Stimulated activated naive B cell treated with anti-CD40 and anti-IgM and Interleukin-4, amounts not matched to agents 10 μg/mL and 1 μg/mL and 100 μg/mL, for 72 hours (primary cell): Measurements from ENCODE around the gene ICAM5.

ENCODE experiments used
- ATAC-seq, 2 donors: fragments of 150-1000 bp; cut with Tn5 transposase; replicated peaks; 2 replicates each; pipeline ENCODE4 v1.10.0; 2021; ENCODE audit warnings: moderate library complexity in 1 of 2
- DNase-seq: peaks from one replicate; pipeline ENCODE4 v3.0.0; 2021
- H3K27ac Mint-ChIP-seq: one replicate; pipeline ENCODE4 v1.8.0; 2022; ENCODE audit warnings: mild to moderate bottlenecking, mixed read lengths
- H3K27me3 Mint-ChIP-seq, 2 donors: one replicate each; pipeline ENCODE4 v1.8.0; 2022; ENCODE audit warnings: mixed read lengths in 2 of 2
- H3K36me3 Mint-ChIP-seq, 2 donors: one replicate each; pipeline ENCODE4 v1.8.0; 2022; ENCODE audit warnings: mixed read lengths in 2 of 2, mild to moderate bottlenecking in 1 of 2
- H3K4me1 Mint-ChIP-seq, 2 donors: one replicate each; pipeline ENCODE4 v1.8.0; 2022; ENCODE audit warnings: mixed read lengths in 2 of 2, mild to moderate bottlenecking in 1 of 2
- H3K4me3 Mint-ChIP-seq, 2 donors: one replicate each; pipeline ENCODE4 v1.8.0; 2022; ENCODE audit warnings: mild to moderate bottlenecking in 2 of 2, mixed read lengths in 2 of 2, moderate library complexity in 1 of 2
- H3K9me3 Mint-ChIP-seq, 2 donors: one replicate each; pipeline ENCODE4 v1.8.0; 2022; ENCODE audit warnings: mixed read lengths in 2 of 2, mild to moderate bottlenecking in 1 of 2

Gene ICAM5

DNA sequence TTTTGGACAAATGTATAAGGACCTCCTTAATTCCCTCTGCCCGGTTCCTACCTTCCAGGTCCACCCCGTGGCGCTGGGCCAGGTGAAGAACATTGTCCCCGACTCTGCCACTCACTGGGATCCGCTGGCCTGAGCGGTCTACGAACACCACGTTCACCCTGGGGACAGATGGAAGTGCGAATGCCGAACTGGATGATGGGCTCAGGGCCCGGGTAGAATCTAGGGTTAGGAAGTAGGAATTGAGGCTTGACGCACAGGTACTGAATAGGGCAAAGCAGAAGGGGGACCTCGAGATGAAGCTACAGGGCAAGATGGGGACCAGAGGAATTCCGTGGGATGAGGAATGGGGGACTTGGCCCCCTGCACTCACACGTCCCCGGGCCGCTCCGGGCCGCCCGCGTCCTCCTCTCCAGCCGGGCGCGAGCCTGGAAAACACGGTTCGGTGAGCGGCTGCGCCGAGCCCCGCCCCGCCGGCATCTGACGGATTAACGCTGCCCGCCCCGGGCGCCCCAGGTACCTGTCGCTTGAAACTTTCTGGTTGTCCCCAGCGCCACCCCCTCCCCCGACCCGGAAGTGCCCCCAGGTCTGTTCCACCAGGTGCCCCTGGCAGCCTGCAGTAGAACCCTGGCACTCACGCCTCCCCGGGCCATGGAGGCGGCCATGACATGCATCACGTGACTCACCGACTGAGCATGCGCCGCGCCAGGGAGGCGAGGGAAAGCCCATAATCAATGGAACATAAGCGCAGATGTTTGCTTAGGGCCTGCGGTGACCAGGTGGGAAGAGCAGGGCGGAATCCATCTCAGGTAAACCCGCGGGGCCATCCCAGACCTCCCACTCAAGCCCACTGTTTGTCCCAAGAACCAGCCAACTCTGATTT is 25.8 kb downstream of the ICAM5 start, which contains the start of gene FDX2:
FDX2 (minus strand) TSS at position 681 of the 880 bp plus-strand sequence; CDS start at position 662, 19 bp downstream.
- H3K27ac Mint-ChIP-seq = peak within 1 kb of the TSS; percentile 93
- H3K4me1 Mint-ChIP-seq = peaks cover 19 to 30% of the 10 kb centered on the region in 2 donors
- H3K9me3 Mint-ChIP-seq = no peaks in the 10 kb centered on the region
- DNase-seq (peak; percentile 84), ATAC-seq (peak; percentile 88 to 93)
- H3K4me3 Mint-ChIP-seq = peak within 1 kb of the TSS; percentile 93 to 95
- H3K27me3 Mint-ChIP-seq = no peaks in the 10 kb centered on the region
- peaks cover 28 to 42% of the 10 kb centered on the region in 2 donors for H3K36me3 Mint-ChIP-seq

DNA sequence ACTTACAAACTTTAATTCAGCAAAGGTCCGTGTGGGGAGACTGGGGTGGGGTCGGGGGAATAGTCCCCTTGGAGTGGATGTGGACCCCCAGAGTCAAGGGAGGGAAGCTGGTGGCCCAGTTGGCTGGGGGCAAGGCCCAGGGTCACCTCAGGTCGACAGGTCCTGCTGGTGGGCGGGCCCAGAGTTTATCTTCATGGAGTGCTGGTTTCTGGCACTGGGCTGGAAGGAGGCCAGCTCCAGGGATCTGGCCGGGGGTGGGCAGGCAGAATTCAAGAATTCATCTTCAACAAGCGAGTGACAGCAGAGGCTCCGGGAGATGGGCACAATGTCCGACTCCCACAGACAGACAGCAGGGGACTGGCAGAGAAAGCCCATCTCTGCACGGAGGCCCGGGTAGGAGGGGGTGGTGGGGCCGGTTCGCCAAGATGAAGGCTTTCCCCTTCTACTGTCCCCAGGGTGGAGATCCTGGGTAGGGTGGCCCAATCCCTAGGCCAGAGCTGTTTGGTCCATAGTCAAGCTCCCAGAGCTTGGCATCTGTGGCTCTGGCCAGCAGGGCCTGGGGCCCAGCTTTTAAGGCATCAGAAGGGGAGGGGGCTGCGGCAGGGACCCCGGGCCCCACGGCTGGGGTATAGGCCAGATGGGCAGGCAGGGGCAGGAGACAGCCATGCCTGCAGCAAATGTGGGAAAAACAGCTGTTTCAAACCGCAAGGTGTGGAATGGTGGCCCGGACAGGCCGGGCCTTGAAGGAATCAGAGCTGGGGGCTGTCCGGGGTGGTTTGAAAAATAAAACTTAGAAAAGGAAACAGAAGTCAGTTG is 26.7 kb downstream of the ICAM5 start:
- no peaks in the 10 kb centered on the region for H3K27me3 Mint-ChIP-seq
- H3K4me3 Mint-ChIP-seq = peak overlapping the region; percentile 93 to 95
- H3K9me3 Mint-ChIP-seq = no peaks in the 10 kb centered on the region
- H3K4me1 Mint-ChIP-seq = peaks cover 19 to 30% of the 10 kb centered on the region in 2 donors
- peak overlapping the region; percentile 93 for H3K27ac Mint-ChIP-seq
- DNase-seq (no peak), ATAC-seq (peak; percentile 3 to 6)
- peaks cover 28 to 38% of the 10 kb centered on the region in 2 donors for H3K36me3 Mint-ChIP-seq

DNA sequence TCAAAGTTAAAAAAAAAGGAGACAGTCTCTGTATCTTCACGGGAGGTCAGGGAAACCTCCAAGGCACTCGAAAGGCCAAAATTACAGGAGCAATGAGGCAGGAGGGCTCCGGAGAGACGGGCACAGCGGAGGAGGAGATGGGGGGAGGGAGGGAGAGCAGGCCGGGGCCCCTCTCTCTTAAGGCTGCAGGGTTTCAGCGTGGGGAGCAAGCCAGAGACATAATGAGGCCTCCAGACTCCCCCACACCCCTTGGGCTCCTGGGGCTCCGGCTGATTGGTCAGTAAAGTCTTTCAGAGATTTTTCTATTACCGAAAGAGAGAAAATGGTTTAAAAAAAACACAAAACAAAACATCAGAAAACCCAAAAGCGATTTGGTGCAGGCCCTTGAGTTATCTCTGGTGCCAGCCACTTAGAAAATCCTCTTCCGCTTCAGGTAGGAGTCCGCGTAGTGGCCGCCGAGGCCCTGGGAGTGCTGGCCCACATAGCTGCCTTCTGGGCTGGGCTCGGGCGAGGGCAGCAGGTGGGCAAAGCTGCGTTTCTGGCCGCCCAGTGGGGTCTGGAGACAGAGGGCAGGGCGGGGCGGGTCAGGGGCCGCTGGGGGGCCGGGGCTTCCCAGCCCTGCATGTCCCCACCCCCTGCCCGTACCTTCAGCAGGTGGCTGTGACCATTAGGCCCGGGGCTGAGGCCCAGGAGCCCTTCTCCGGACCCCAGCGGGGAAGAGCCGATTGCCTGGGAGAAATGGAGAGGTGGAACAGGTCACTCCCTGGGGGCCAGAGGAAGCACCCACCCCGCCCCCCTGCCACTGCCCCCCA is 27.5 kb downstream of the ICAM5 start:
- peaks cover 22 to 30% of the 10 kb centered on the region in 2 donors for H3K4me1 Mint-ChIP-seq
- H3K27ac Mint-ChIP-seq = peak overlapping the region; percentile 93
- DNase-seq (no peak), ATAC-seq (no peak)
- no peaks in the 10 kb centered on the region for H3K27me3 Mint-ChIP-seq
- no peaks in the 10 kb centered on the region for H3K9me3 Mint-ChIP-seq
- no peak overlapping the region for H3K4me3 Mint-ChIP-seq
- H3K36me3 Mint-ChIP-seq = peaks cover 28 to 43% of the 10 kb centered on the region in 2 donors

DNA sequence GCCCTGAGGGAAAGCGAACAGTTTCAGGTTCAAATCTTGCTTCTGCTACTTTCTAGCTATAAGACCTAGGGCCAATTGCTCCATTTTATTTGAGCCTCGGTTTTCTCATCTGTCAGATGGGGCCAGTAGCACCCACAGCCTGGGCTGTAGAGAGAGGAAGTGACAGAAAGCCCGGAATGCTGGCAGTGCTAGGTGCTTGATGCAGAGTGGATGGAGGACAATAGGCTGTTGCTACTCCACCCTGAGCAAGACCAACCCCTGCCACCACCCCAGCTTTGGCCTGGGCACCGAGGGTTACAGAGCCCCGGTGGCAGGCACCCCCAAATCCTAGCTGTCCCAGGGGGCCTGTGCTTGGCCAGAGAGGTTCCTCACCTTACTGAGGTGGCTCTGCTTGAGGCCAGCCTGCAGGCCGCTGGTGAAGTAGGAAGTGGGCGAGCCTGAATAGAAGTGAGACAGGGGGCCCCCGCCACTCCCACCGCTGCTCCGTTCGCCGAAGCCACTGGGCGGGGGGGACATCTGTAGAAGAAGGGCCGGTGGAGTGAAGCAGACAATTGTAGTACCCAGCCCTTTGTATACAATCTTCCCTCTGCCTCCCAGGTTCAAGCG is 28.2 kb downstream of the ICAM5 start:
- peaks cover 22 to 30% of the 10 kb centered on the region in 2 donors for H3K4me1 Mint-ChIP-seq
- ATAC-seq (no peak), DNase-seq (no peak)
- H3K27ac Mint-ChIP-seq = no peak overlapping the region
- H3K9me3 Mint-ChIP-seq = no peaks in the 10 kb centered on the region
- H3K4me3 Mint-ChIP-seq = no peak overlapping the region
- no peaks in the 10 kb centered on the region for H3K27me3 Mint-ChIP-seq
- peaks cover 27 to 44% of the 10 kb centered on the region in 2 donors for H3K36me3 Mint-ChIP-seq

DNA sequence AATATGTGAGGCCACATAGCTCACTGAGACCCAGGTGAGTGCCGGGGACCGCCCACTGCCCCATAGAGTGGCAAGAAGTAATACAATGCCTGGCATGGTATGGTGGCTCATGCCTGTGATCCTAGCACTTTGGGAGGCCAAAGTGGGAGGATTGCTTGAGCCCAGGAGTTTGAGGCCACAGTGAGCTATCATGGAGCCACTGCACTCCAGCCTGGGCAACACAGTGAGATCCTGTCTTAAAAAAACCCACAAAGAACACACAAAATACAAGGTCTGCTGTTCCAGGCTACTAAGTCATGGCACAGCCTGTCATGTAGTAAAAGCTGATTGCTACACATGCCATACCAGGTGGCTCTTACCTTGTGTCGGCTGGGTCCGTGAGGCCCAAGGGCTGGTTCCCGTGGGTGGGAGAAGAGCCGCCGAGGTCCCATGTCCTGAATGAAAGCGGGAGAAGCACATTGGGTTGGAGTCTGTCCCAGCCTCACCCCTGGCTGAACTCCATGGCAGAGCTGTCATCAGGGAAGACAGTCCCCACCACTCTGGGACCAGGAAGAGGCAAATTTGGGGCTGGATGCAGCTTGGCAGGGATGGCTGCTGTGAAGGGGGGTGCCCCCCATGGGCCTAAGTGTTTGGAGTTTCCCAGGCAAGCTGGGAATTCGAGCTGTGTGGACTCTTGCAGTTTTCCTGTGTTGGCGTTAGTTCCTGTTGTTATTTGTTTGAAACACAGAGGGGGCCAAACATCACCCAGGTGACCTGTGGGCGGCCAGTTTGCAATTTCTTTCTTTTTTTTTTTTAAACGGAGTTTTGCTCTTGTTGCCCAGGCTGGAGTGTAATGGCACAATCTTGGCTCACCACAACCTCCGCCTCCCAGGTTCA is 29.3 kb downstream of the ICAM5 start:
- H3K27ac Mint-ChIP-seq = peak overlapping the region; percentile 51
- H3K4me1 Mint-ChIP-seq = peaks cover 22 to 30% of the 10 kb centered on the region in 2 donors
- H3K27me3 Mint-ChIP-seq = no peaks in the 10 kb centered on the region
- no peak overlapping the region for H3K4me3 Mint-ChIP-seq
- H3K9me3 Mint-ChIP-seq = no peaks in the 10 kb centered on the region
- ATAC-seq = no peak
- no peak for DNase-seq
- H3K36me3 Mint-ChIP-seq = peaks cover 25 to 47% of the 10 kb centered on the region in 2 donors

DNA sequence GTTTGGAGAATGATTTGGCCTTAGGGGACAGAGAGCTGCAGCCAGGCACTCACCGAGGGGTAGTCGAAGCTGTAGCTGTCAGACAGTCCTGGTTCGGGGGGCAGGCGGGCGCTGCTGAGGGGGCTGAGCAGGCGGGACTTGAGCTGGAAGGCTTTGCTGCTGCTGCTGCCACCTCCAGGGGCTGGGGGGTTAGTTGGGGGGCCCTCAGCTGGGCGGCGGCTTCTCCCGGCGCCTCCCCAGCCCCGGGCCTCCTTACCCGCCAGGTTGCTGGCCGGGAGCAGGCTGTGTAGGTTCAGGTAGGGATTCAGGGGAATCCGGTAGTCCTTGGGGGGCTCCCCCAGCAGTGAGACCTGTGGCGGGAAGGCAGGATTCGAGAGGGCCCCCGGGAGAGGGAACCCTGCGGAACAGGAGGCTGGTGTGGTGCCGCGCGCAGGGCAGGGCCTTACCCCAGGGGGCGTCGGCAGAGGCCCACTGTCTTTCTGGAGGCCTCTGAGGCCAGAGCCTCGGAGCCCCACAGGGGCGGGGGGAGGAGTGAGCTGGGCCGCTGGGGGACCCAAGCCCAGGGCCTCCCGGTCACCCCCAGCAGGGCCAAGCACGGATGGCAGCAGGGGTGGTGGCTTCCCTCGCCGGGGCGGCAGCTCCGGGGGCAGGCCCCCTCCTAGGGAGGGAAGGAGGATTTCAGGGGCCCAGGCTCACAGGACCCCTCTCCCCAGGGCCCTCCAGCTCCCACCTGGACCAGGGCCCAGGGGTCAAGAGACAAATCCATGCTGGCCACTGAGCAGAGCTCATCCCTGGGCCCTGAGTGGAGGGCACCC is 31.1 kb downstream of the ICAM5 start:
- no peaks in the 10 kb centered on the region for H3K27me3 Mint-ChIP-seq
- ATAC-seq = no peak
- peaks cover 26 to 50% of the 10 kb centered on the region in 2 donors for H3K36me3 Mint-ChIP-seq
- H3K4me1 Mint-ChIP-seq = peaks cover 11 to 15% of the 10 kb centered on the region in 2 donors
- H3K4me3 Mint-ChIP-seq = no peak overlapping the region
- no peak overlapping the region for H3K27ac Mint-ChIP-seq
- DNase-seq = no peak
- no peaks in the 10 kb centered on the region for H3K9me3 Mint-ChIP-seq

DNA sequence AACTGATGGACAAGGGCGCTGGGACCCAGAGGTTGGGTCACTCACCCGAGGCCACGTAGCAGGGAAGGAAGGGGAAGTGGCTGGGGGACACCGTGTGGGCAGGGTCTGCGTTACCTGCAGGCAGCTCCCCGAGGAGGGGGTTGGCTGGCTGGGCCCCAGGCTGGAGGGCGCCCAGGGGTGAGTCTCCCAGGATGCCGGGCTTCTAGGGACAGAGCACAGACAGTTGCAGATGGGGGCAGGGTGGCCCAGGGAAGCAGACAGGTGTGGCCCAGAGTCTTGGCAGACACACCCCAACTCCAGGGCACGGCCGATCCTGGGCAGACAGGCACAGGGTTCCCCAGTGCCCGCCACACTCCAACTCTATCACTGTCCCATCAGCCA is 31.7 kb downstream of the ICAM5 start:
- Mint-ChIP-seq H3K27ac (no peak overlapping the region), H3K4me1 (peaks cover 5 to 9% of the 10 kb centered on the region in 2 donors), H3K27me3 (no peaks in the 10 kb centered on the region), H3K4me3 (no peak overlapping the region), H3K36me3 (peaks cover 22 to 45% of the 10 kb centered on the region in 2 donors), H3K9me3 (no peaks in the 10 kb centered on the region)
- no peak for ATAC-seq
- DNase-seq = no peak

DNA sequence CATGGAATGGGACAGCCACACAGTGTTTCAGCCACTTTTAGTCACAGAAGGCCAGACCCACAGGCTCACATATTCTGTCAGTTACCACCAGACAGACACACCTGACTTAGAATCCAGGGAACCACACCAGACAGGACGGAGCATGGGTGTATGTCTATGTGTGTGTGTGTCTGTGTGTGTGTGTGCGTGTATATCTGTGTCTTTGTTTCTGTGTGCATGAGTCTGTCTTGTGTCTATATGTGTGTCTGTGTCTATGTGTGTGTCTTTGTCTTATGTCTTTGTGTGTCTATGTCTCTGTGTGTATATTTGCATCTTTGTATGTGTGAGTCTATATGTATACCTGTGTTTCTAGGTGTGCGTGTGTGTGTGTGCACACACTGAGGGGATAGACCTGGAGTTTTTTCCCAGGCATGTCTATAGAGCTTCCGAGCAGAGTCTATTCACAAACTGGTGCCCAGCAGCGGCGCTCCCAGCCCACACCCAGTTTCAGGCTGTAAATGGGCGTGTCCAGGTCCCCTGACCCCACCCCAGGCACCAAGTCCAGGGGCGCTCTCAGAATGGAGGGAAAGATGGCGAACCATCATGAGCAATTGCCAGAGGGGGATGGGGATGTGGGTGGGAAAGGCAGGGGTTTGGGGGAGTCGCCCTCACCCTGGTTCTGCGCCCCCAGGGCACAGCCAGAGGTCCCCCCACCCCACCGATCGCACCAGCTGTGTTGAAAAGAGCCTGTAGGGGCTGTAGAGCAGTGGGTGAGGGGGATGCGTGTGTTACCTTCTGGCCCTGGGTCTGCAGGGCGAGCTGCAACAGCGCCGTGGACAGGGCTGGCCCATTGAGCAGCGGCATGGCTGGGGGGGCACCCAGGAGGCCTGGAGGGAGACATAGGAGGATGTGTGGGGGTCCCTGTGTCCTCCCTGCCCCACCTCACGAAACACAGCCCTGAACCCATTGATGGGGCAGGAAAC is 32.4 kb downstream of the ICAM5 start:
- no peaks in the 10 kb centered on the region for H3K27me3 Mint-ChIP-seq
- peak overlapping the region; percentile 79 for H3K27ac Mint-ChIP-seq
- peaks cover 18 to 40% of the 10 kb centered on the region in 2 donors for H3K36me3 Mint-ChIP-seq
- peaks cover 3 to 6% of the 10 kb centered on the region in 2 donors for H3K4me1 Mint-ChIP-seq
- ATAC-seq = no peak
- no peak overlapping the region for H3K4me3 Mint-ChIP-seq
- no peaks in the 10 kb centered on the region for H3K9me3 Mint-ChIP-seq
- DNase-seq = no peak

DNA sequence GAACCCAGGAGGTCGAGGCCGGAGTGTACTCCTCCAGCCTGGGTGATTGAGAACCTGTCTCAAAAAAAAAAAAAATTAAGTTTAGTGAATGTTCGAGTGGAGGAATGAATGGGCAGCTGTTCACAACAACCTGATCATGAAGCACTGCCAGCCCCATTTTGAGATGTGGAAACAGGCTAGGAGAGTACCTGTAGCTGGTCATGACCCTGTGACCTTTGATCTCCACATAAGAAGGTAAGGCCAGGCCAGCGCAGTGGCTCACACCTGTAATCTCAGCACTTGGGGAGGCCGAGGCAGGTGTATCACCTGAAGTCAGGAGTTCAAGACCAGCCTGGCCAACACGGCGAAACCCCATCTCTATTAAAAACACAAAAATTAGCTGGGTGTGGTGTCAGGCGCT is 36.0 kb downstream of the ICAM5 start:
- no peak for DNase-seq
- no peaks in the 10 kb centered on the region for H3K9me3 Mint-ChIP-seq
- ATAC-seq = no peak
- H3K4me3 Mint-ChIP-seq = no peak overlapping the region
- no peaks in the 10 kb centered on the region for H3K27me3 Mint-ChIP-seq
- H3K36me3 Mint-ChIP-seq = peaks cover 30 to 44% of the 10 kb centered on the region in 2 donors
- peaks cover 6 to 11% of the 10 kb centered on the region in 2 donors for H3K4me1 Mint-ChIP-seq
- H3K27ac Mint-ChIP-seq = no peak overlapping the region

DNA sequence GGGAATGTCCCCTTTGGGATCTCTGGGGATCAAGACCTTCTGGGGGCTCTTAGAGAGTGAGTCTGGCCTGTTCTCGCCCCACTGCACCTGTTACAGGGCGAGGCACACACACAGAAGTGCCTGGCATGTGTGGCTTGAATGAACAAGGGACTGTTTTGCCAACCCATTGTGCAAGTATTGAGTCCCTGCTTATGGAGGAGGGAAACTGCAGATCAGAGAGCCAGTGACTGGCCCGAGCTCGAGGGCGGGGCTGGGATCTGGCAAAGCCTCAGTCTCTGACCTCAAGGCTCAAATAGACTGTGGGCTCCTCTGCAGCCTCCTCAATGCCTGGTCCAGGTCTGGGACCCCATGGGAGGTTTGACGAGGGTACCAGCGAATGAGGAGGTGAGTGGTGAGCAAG is 38.0 kb downstream of the ICAM5 start:
- peaks cover 30 to 39% of the 10 kb centered on the region in 2 donors for H3K36me3 Mint-ChIP-seq
- no peaks in the 10 kb centered on the region for H3K27me3 Mint-ChIP-seq
- ATAC-seq (no peak), DNase-seq (no peak)
- H3K4me1 Mint-ChIP-seq = peaks cover 12 to 16% of the 10 kb centered on the region in 2 donors
- H3K9me3 Mint-ChIP-seq = no peaks in the 10 kb centered on the region
- no peak overlapping the region for H3K27ac Mint-ChIP-seq
- H3K4me3 Mint-ChIP-seq = no peak overlapping the region

DNA sequence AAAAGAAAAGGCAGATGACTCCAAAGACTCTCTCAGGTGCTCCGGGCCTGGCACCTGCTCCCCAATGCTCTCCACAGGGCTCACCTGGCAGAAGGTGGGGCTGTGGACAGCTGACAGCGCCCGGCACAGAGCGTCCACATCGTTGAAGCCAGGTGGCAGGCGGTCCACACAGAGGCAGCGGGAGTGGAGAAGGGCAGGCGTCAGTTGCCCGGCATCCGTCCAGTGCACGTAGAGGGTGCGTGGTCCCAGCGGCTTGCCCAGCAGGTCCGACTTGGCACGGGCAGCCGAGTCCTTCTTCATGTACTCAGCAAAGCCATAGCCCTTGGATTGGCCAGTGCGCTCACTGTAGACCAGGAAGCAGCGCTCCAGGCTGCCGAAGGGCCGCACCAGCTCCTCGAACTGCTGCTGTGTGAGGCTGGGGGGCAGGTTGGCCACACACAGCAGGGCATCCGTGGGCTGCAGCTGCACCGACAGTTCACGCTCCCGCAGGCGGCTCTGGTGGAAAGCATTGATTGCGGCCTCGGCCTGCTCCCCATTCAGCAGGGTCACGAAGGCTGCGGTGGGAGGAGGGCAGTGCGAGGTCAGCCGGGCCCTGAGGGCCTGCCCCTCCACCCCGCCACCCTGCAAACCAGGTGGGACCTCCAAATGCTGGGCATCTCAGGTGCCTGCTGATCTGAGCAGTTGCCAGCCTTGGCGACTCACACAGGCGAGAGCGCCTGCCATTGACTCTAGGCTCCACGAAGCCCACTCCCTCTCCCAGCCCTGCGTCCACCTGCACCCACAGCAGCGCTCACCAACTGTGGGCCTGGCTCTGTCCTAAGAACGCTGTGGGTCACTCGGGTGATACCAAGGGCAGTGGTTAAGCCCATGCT is 39.0 kb downstream of the ICAM5 start:
- H3K36me3 Mint-ChIP-seq = peaks cover 36 to 43% of the 10 kb centered on the region in 2 donors
- no peaks in the 10 kb centered on the region for H3K27me3 Mint-ChIP-seq
- no peak overlapping the region for H3K4me3 Mint-ChIP-seq
- no peak overlapping the region for H3K27ac Mint-ChIP-seq
- peaks cover 18 to 25% of the 10 kb centered on the region in 2 donors for H3K4me1 Mint-ChIP-seq
- no peak for ATAC-seq
- no peaks in the 10 kb centered on the region for H3K9me3 Mint-ChIP-seq
- no peak for DNase-seq
